ENCODE data around the gene LCE1B.

The LCE1B gene, protein sequence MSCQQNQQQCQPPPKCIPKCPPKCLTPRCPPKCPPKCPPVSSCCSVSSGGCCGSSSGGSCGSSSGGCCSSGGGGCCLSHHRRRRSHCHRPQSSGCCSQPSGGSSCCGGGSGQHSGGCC

GRCh38 chr1:152811671-152812070 is at the start of gene LCE1B:
Gene LCE1B, plus strand, starts transcription at chr1:152811971. Its CDS starts 476 bp downstream, at chr1:152812447.
- no peak for DNase-seq (ENCODE audit: low read depth)

- DNase-seq (ENCODE audit: low read depth): no peak
Observed at GRCh38 chr1:152768847-152769533, 42.8 kb upstream of the LCE1B start.

- DNase-seq (ENCODE audit: low read depth): no peak
Observed at GRCh38 chr1:152770411-152770810, 41.4 kb upstream of the LCE1B start.

- no peak for DNase-seq (ENCODE audit: low read depth)
Observed at GRCh38 chr1:152774875-152775274, 36.9 kb upstream of the LCE1B start, which contains the start of gene LCE1F. Gene LCE1F, plus strand, starts transcription at chr1:152775140. Its CDS starts 1,232 bp downstream, at chr1:152776372.

DNA sequence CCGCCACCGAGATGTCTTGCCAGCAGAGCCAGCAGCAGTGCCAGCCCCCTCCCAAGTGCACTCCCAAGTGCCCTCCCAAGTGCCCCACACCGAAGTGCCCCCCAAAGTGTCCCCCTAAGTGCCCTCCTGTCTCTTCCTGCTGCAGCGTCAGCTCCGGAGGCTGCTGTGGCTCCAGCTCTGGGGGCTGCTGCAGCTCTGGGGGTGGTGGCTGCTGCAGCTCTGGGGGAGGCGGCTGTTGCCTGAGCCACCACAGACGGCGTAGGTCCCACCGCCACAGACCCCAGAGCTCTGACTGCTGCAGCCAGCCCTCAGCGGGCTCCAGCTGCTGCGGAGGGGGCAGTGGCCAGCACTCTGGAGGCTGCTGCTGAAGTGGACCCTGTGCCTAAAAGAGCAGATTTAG is 35.4 kb upstream of the LCE1B start:
- no peak for DNase-seq (ENCODE audit: low read depth)

GRCh38 chr1:152777510-152778137 is 34.1 kb upstream of the LCE1B start:
- DNase-seq (ENCODE audit: low read depth): no peak

GRCh38 chr1:152783095-152783494 is 28.7 kb upstream of the LCE1B start:
- DNase-seq (ENCODE audit: low read depth): no peak

DNA sequence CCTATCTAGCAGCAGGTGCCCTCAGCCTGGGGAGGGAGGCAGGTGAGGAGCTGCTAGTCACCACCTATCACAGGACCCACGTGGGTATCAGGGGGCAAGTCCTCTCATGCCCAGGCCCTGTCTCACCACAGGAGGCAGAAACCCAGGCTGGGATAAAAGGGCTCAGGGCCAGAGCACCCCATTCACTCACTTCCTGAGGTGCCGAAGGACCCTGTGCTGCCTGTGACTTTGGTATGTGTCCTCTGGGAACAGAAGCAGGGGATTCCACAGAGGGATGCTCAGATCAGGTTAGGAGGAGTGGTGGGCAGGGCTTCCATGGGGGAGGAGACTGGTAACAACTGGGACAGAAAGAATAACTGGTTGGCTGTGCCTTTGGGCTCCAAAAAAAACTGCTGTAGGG is 25.7 kb upstream of the LCE1B start, which contains the start of gene LCE1E:
LCE1E (plus strand) TSS at position 181 of the 400 bp plus-strand sequence. CDS start 1,043 bp downstream, outside the sequence.
- DNase-seq (ENCODE audit: low read depth): no peak

DNA sequence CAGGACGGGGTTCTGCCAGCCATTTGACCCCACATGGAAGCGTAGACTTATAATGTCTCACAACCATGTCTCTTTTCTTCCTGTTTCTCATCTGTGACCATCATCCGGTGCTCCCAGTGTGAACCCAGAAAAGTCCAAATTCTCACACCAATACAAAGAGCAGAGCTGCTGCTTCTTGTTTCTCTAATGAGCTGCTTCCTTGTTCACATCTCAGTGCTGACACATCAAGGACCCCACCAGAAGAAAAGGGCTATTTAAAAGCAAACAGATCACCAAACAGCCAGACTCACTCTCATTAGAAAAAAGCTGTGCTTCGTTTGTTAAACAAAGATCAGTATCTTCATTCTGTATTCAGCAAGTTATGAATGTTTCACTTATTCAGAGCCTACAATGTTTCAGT is 16.1 kb upstream of the LCE1B start:
- no peak for DNase-seq (ENCODE audit: low read depth)

GRCh38 chr1:152796421-152796820 is 15.3 kb upstream of the LCE1B start, which contains the start of gene LCE1D:
Gene LCE1D, plus strand, starts transcription at chr1:152796721. Its CDS starts 1,074 bp downstream, at chr1:152797795.
- DNase-seq (ENCODE audit: low read depth): no peak

DNA sequence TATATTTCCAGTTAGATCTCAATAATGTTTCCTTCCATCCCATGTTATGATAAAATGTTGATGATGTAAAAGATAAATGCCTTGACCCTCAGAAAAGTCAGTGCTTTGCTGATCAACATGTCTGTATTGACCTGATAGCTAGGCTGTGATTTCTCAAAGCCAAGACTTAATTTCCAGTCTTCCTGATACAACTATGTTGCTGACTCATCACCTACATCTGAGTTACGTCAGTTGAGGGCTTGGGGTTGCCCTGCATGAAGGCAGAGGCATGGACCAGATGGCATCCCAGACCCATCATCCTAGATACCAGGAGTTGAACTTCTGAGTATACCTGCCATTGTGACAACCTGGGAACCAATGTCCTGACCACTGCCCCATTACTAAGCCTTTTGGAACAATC is 10.4 kb upstream of the LCE1B start:
- DNase-seq (ENCODE audit: low read depth): no peak

GRCh38 chr1:152806576-152806975 is 5.2 kb upstream of the LCE1B start, which contains the start of gene LCE1C:
Gene LCE1C, minus strand, starts transcription at chr1:152806651. Its CDS starts 1,173 bp downstream, at chr1:152805478.
- no peak for DNase-seq (ENCODE audit: low read depth)

DNA sequence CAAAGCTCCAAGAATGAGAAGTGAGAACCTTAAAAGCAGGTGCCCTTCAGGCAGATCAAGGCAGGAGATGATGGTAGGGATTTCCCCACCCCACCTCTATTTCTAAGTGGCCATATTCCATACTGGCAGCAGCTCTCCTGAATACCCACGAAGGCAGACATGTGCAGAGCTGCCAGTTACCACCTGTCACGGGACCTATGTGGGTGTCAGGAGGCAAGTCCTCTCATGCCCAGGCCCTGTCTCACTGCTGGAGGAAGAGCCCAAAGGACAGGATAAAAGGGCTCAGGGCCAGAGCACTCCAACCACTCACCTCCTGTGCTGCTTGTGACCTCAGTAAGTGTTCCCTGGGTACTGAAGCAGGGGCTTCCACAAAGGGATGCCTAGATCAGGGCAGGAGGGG is 721 bp upstream of the LCE1B start:
- no peak for DNase-seq (ENCODE audit: low read depth)

DNA sequence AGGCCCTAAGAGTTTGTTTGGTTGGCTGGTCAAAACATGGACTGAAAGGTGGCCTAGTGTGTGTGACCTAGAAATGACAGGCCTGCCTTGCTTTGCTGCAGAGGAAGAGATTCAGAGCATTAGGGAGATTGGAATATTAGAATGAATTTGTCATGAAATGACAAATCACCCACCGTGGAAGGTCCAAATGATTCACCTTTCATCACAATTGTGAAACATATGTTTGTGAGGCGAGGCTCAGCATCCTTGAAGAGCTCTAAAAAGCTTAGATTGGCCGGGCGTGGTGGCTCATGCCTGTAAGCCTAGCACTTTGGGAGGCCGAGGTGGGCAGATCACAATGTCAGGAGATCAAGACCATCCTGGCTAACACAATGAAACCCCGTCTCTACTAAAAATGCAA is 5.5 kb downstream of the LCE1B start:
- DNase-seq (ENCODE audit: low read depth): no peak

GRCh38 chr1:152823294-152823693 is 11.5 kb downstream of the LCE1B start:
- no peak for DNase-seq (ENCODE audit: low read depth)

GRCh38 chr1:152824964-152825363 is 13.2 kb downstream of the LCE1B start:
- no peak for DNase-seq (ENCODE audit: low read depth)

- DNase-seq (ENCODE audit: low read depth): no peak
Observed at GRCh38 chr1:152827173-152827572, 15.4 kb downstream of the LCE1B start, which contains the start of gene LCE1A. Gene LCE1A, plus strand, starts transcription at chr1:152827473. Its CDS starts 0 bp downstream, at chr1:152827473.

- DNase-seq (ENCODE audit: low read depth): no peak
Observed at GRCh38 chr1:152836870-152837269, 25.1 kb downstream of the LCE1B start.

DNA sequence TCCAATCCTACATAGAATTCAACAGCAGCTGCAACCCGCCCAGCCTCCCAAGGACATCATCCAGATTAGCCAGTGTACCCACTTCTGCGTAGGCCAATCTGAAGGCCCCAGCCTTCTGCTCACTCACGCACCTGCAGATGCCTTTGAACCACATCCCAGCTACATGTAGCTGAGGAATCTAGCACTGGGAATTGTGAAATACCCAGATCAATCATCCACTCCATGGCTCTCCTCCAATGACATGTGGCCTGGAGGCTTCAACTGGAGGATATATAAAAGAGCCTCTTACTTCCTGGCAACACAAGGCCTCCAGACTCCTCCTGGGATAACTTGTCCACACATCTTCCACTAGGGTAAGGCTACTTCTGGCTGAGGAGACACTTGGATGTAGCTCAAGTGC is 30.8 kb downstream of the LCE1B start, which contains the start of gene LCE6A:
LCE6A (plus strand) TSS at position 301 of the 400 bp plus-strand sequence. CDS start 665 bp downstream, outside the sequence.
- no peak for DNase-seq (ENCODE audit: low read depth)

- no peak for DNase-seq (ENCODE audit: low read depth)
Observed at GRCh38 chr1:152855661-152856060, 43.9 kb downstream of the LCE1B start.

DNA sequence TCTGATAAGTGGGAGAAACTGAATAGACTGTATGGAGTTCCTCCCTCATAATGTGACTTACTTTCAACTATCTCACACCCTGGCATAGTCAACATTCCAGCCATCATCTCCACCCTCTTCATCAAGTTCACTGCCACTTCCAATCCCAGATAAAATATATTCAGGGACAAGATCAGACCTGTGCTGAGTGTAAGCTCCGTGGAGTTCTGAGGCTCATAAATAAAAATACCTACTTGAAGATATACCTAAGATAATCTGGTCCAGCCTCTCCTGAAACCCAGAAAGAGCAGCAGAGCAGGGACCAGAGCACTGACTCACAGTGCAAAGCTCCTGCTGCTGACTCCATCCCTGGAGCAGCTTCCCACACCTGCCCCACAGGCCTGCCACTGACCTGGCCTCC is 46.3 kb downstream of the LCE1B start:
- no peak for DNase-seq (ENCODE audit: low read depth)

- DNase-seq (ENCODE audit: low read depth): no peak
Observed at GRCh38 chr1:152859696-152860095, 47.9 kb downstream of the LCE1B start, which contains the start of gene LCE7A. Gene LCE7A, plus strand, starts transcription at chr1:152859996. Its CDS starts 702 bp downstream, at chr1:152860698.

GRCh38 chr1:152860129-152860528 is 48.4 kb downstream of the LCE1B start:
- DNase-seq (ENCODE audit: low read depth): no peak
